Right lobe of liver (tissue), 6 donors: Measurements from ENCODE around the gene DCC. TPM values are rescaled to one million over a fixed set of nuclear protein-coding genes. Genes with fewer than 3 reads are reported as not detected.

Source experiments
- ATAC-seq, 4 donors: fragments of 200-7000 bp; cut with Tn5 transposase; one replicate each; pipeline ENCODE4 v1.9.1; 2020; ENCODE audit warnings: mild to moderate bottlenecking in 4 of 4, moderate library complexity in 4 of 4
- DNase-seq, 3 donors: peaks; one replicate each; pipeline ENCODE4 v3.0.0-alpha.2; 2020
- H3K27ac ChIP-seq, 3 donors: fragments of 200-600 bp; one replicate each; pipeline ENCODE4 v1.8.0; 2022
- H3K27me3 ChIP-seq, 2 donors: fragments of 200-600 bp; one replicate each; pipeline ENCODE4 v1.8.0; 2022
- H3K36me3 ChIP-seq, 4 donors: fragments of 200-600 bp; sonication (generic) in 1 of 4; one replicate each; pipeline versions ENCODE4 v1.5.1 to v1.8.0; 2017 to 2022; ENCODE audit warnings: control low read depth in 1 of 4
- H3K4me1 ChIP-seq, 4 donors: fragments of 200-600 bp; sonication (generic) in 1 of 4; one replicate each; pipeline versions ENCODE4 v1.5.1 to v1.8.0; 2017 to 2022; ENCODE audit warnings: control low read depth in 1 of 4
- H3K4me3 ChIP-seq, 3 donors: fragments of 200-600 bp; one replicate each; pipeline ENCODE4 v1.8.0; 2022
- H3K9me3 ChIP-seq, 4 donors: fragments of 200-600 bp; sonication (generic) in 1 of 4; one replicate each; pipeline versions ENCODE4 v1.5.1 to v1.8.0; 2017 to 2022; ENCODE audit warnings: control low read depth in 1 of 4
- POLR2A ChIP-seq: fragments of 450-650 bp; IDR thresholded peaks from one replicate; pipeline ENCODE4 v1.6.1; 2017; ENCODE audit warnings: antibody characterized with exemption, mild to moderate bottlenecking
- WGBS: methylation state at CpG from one replicate; pipeline ENCODE4 v1.1.6; 2018; ENCODE audit warnings: low coverage, low lambda C conversion rate; ENCODE audit not compliant: insufficient coverage; ENCODE audit errors: missing lambda C conversion rate; 5-methylcytosine and 5-hydroxymethylcytosine counted together
- intact Hi-C, 2 donors: fragments of 100-400 bp; cut with DNase I; formaldehyde crosslinking; loops; one replicate each; pipeline versions ENCODE4 v1.11.2 to v1.14.1; 2022
- total RNA-seq, 6 experiments: library from RNA; depleted of rRNA in 2 of 6; stranded (reverse); fragments of >200 nt in 2 of 6; fragmentation: NEBNext Ultra II Directional in 3 of 6; extraction: Animal tissue kit (Norgen Biotek cat#: 25700) in 3 of 6; gene quantifications; one replicate each; pipeline versions ENCODE4 v1.1.0 to v1.2.4, GENCODE V29; 2016 to 2023
- TF ChIP-seq, protein P1 (sequence below), 4 donors: fragments of 200-600 bp in 3 of 4; fragments of 450-650 bp in 1 of 4; IDR thresholded peaks; one replicate each; pipeline versions ENCODE4 v1.5.1 to v1.8.0; 2016 to 2022; ENCODE audit warnings: antibody characterized with exemption in 4 of 4, mild to moderate bottlenecking in 2 of 4
- donor health status: DM: no; HTN: yes; CAD: no.
- donor health status: DM: no; HTN: no; CAD: no.
- donor health status: DM: no; HTN: no; CAD: no.
- donor health status: DM: no; HTN: yes; CAD: no.
- donor health status: DM: no; HTN: yes; CAD: no.

Gene DCC
- total RNA-seq, 6 experiments from 2014 or later: 0.06 TPM; not detected in 5

DNA sequence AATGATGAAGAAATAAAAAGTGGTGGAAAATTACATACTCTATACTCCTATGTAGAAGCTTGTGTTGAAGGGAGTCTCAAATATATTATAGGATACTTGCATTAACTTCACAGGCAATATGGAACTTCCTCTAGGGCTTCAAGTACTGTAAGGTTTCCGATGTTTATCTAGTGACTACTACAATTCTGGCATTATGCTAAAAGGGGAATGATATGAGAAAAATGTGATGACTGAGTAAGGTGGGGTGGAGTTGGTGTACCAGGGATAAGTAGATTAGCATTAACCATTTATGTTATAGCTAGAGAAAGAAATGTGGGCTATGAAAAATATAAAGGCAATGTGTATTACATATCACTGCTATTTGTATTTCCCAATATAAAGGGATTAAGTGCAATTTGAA lies 229.5 kb downstream of the DCC start:
- TF ChIP-seq, protein P1, sequence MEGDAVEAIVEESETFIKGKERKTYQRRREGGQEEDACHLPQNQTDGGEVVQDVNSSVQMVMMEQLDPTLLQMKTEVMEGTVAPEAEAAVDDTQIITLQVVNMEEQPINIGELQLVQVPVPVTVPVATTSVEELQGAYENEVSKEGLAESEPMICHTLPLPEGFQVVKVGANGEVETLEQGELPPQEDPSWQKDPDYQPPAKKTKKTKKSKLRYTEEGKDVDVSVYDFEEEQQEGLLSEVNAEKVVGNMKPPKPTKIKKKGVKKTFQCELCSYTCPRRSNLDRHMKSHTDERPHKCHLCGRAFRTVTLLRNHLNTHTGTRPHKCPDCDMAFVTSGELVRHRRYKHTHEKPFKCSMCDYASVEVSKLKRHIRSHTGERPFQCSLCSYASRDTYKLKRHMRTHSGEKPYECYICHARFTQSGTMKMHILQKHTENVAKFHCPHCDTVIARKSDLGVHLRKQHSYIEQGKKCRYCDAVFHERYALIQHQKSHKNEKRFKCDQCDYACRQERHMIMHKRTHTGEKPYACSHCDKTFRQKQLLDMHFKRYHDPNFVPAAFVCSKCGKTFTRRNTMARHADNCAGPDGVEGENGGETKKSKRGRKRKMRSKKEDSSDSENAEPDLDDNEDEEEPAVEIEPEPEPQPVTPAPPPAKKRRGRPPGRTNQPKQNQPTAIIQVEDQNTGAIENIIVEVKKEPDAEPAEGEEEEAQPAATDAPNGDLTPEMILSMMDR (IDR thresholded peaks at IDR 0.05): no peak
- no peak for TF ChIP-seq POLR2A
- Histone ChIP-seq H3K27ac (no peak overlapping the region), H3K9me3 (no peaks in the 10 kb centered on the region), H3K36me3 (no peaks in the 10 kb centered on the region), H3K4me3 (no peak overlapping the region), H3K4me1 (no peaks in the 10 kb centered on the region), H3K27me3 (no peaks in the 10 kb centered on the region)
- 42% methylated on average over 1 of the region's 1 CpG for WGBS
- ATAC-seq (no peak), DNase-seq (no peak)
- intact Hi-C loops: no loop called here

DNA sequence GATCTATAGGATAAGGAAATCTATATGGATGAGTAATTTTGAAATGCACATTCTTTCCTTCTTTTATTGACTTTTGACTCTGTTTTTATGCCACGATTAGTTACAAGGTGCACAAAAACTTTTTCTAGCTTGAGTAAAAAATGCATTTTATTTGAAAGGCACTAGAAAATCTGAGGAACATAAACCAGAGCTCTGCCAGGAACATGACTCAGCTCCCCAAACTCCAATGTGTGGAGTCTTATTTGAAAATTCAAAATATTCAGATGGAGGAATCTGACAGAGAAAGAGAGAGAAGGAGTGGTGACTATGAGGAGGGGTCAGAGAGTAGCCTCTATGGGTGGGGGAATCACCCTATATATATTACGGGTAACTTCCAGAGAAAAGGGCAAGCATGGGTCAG lies 231.0 kb downstream of the DCC start:
- ATAC-seq (no peak), DNase-seq (no peak)
- no peak overlapping the region for H3K4me3 ChIP-seq
- H3K9me3 ChIP-seq: no peaks in the 10 kb centered on the region
- intact Hi-C loops: no loop called here
- TF ChIP-seq, protein P1 (IDR thresholded peaks at IDR 0.05): no peak
- no peak for TF ChIP-seq POLR2A
- no peaks in the 10 kb centered on the region for H3K4me1 ChIP-seq
- no peaks in the 10 kb centered on the region for H3K36me3 ChIP-seq
- 50% methylated on average over 2 of the region's 2 CpGs for WGBS
- no peaks in the 10 kb centered on the region for H3K27me3 ChIP-seq
- H3K27ac ChIP-seq: no peak overlapping the region

DNA sequence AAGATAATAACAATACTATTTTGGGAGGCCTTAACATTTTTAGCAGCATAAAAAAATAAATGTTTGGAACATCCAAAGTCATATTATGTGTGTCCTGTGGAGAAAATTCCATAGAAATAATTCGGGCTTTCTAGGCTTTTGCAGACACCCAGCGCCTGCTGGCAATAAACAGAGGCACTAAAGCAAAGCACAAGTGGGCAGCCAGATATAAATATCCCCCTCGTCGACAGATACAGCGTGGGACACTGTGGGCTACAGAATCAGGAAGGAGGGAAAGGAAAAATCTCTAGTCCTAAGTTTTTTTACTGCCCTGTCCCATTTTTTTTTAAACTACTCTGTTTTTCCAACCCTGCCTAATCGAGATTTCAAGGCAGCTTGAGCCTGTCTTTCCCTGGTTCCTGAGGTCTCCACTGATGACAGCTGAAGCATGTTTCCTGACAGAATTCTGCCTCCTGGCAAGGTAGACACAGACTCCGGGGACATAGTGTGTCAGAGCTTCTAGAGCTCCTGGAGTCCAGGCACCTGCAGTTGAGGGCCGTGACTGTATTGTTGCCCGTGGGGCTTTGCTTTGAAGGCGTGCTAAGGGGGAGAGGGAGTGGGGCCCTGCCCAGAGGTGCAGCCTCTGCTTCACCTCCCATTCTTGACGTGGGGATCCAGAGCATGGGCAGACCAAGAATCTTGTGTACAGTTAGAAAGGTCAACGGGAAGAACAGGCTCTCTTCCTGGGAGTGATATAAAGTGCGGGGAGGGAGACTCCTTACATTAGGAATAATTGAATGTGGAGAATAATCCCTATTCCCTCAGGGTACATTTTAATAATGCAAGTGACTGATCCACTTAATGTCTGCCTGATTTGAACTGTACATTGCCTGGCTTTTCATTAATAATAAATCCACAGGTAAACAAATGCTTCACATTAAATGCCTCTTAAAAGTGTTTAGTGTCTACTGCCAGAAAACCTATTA lies 232.3 kb downstream of the DCC start:
- Histone ChIP-seq H3K4me1 (no peaks in the 10 kb centered on the region), H3K36me3 (no peaks in the 10 kb centered on the region), H3K9me3 (no peaks in the 10 kb centered on the region), H3K27me3 (no peaks in the 10 kb centered on the region), H3K27ac (no peak overlapping the region), H3K4me3 (no peak overlapping the region)
- ATAC-seq (no peak), DNase-seq (no peak)
- WGBS: 42% methylated on average over 13 of the region's 13 CpGs
- intact Hi-C loops: no loop called here
- no peak for TF ChIP-seq POLR2A
- TF ChIP-seq, protein P1 (IDR thresholded peaks at IDR 0.05): no peak

DNA sequence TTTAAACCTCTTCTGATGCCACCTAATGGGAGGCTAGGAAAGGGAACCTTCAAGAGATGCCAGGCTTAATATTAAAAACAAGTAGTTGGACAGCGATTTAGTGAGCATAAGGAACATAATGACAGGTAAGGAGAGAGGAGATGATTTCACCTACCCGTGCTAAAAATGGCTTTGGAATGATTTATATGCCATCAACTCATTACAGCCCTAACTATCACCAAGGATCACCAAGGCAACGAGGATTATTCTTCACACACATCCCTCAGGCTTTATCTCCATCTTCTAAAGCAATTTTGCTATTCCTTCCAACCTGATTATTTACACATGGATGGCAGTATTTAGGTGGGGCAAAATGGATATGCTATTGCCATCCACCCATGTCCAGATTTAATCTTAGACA lies 237.8 kb downstream of the DCC start:
- Histone ChIP-seq H3K4me3 (no peak overlapping the region), H3K9me3 (no peaks in the 10 kb centered on the region), H3K4me1 (no peaks in the 10 kb centered on the region), H3K27ac (no peak overlapping the region), H3K27me3 (no peaks in the 10 kb centered on the region), H3K36me3 (no peaks in the 10 kb centered on the region)
- DNase-seq: no peak
- intact Hi-C loops: no loop called here
- TF ChIP-seq, protein P1 (IDR thresholded peaks at IDR 0.05): no peak
- TF ChIP-seq POLR2A: no peak
- 41% methylated on average over 3 of the region's 3 CpGs for WGBS
- no peak for ATAC-seq
